ENCODE results near the gene FGGY. TPM values are rescaled to one million over a fixed set of nuclear protein-coding genes. Genes with fewer than 3 reads are reported as not detected.

Gene FGGY
- polyA plus RNA-seq, 3 donors: 22.8 to 26.2 (median 26.1) TPM

DNA sequence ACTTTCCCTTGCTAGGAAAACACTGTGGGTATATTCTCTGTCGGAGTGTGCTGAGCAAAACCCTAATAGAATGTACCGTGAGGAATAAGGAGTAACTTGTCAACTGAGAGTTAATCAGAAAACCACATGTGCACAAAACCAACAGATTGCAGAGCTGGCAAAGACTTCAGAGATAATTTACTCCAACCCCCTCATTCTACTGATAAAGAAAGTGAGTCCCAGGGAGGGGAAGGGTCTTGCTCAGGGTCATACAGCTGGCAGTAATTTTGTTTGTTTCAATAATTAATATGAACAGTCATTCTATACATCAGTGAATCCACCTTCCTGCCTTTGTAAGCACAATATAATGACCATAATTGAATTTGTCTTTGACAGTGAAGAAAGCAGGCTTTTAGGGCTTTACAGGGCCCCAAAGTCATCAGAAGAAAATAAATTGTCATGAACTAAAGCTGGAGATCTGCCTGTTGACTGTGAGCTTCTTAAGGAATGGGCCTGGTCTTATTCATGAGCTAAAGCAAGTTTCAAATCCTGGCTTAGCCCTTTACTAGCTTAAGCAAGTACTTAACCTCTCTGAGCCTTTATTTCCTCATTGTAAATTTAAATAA, 450.6 kb downstream of the FGGY start:
- no peak for DNase-seq (ENCODE audit: low read depth in 3 of 3, low spot score in 2 of 3)

DNA sequence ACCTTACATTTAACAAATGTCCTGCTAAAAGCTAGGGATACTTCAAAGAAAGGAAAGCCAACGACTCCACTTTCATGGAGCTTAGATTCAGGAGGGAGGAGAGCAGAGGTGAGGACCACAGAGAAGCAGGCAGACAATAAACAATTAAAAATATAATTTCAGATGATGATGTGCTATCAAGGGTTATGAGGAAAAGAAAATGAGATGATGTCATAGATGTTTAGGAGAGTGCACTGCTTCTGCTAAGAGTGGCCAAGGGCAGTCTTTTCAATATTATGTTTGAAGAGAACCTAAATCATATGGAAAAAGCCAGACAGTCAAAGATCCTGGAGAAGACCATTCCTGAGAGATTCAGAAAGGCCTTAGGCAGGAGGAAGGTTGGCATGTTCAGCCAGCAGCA, 451.2 kb downstream of the FGGY start:
- DNase-seq (ENCODE audit: low read depth in 3 of 3, low spot score in 2 of 3): no peak

DNA sequence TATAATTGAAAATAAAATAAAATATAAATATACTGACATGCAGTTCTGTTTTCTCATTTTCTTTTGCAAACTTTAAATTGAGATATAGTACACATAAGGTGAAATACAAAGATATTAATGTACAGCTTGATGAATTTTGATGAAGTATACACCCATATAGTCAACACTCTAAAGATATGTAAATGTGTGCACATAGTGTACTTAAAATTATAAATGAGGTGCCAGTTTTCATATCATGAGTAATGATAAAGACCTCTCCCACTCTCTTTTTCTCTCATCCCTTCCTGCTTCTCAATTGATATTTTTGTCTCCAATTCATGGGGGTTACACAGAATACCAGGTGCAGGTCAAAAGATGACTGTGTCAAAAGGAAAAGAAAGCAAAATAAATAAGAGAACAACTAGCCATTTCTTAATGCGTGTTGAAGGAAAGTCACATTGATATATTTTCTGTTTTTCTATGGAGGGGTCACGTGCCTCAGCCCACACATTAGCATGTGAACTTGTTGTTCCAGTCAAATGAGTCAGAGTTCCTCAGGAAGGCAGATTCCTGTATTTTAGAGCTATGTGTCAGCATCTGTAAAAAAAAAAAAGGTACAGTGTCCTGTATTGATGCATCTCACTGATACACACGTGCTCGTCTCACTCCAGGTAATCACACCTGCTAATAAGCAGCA, 453.6 kb downstream of the FGGY start:
- DNase-seq (ENCODE audit: low read depth in 3 of 3, low spot score in 2 of 3): no peak

DNA sequence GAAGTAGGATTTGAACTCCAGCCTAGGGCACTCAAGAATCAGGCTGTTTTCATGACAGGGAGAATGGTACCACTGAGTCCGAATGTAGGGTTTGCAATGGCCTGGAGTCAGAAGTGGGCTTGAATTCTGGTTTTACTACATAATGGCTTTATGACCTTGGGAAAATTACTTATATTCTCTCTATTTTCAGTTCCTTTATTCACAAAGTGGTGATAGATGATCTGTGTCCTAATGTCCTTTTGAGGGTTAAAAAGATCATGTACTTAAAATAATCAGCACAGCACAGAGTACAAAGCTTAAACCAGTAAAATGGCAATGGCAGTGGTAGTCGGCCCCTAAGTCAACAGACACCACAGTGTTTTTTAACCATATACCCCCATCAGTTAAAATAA, 454.1 kb downstream of the FGGY start:
- DNase-seq (ENCODE audit: low read depth in 3 of 3, low spot score in 2 of 3): no peak

DNA sequence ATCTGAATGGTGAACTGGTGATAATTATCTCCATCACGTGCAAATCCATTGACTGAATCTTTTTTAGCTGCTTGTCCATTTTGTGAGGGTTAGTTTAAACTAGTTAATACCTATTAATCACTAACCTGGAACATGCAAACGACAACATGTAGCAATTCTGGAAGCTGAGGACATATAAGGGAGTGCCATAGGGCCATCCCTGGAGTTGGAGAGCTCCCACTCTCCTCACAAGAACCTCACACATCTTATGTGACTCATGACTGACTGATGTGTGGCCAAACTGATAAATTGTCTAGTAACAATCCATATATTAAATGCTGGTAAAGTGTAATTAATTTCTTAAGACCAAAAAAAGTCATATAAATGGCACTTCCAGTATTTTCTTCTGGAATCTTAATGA, 454.9 kb downstream of the FGGY start:
- no peak for DNase-seq (ENCODE audit: low read depth in 3 of 3, low spot score in 2 of 3)

DNA sequence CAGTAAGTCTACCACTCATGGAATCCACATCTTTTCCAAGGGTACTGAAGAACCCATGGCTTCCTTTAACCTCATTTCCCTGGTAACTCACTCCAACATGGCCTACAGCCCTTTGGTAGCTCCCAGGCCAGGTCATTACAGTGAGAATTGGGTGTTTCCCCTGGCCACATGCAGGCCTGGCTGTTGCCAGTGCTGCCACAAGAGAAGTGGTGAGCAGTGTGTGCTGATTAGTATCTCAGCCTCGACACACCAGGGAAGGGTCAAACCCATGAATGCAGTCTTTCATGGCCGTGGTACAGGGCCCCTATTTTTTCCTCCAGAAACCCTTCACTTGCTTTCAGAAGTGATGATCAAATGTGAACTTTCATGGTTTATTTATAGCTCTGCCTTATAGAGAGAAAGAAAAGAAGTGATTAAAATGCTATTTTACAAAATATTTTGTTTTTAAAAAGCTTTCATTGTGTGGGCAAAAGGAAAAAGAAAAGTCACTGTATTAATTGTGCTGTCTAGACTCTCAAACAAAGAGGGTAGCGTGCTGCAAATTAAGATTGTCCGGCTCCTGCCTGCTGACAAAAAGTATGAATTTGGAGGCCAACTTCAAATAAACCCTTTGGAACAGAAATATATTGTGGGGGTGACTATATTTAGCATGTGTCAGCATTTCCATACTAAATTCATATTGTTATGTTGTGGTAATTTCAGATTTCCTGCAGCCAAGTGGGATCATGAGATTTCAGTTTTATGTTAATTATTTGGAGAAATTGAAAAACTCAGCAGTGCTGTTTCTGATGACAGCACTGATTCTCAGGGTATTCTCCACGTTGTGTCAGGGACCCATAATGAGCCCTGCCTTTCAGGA, 455.9 kb downstream of the FGGY start:
- DNase-seq (ENCODE audit: low read depth in 3 of 3, low spot score in 2 of 3): no peak

DNA sequence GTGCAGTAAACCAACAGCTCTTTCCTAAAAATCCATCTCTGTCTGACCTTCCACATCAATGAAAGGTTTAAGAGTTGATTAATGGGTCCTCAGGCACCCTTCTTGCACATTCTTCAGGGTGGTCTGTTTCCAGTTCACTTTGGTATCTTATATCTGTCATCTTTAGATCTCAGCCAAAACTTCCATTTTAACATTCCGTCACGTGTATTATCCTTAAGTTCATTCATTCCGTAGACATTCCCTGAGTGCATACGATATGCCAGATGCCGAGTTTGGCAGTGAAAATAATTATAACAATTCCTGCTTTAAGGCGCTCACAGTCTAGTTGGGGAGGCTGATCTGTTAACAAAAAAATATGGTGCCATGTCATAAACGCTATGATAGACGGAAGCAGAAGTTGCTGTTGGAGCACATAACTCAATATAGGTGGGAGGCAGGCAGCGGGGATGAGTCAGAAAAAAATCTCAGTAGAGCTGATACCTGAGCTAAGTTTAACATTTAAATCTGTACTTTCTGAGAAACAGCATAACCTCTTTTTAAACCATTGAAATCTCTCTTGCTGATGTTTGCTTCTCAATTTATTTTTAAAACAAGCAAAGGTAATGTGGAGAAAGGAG, 458.3 kb downstream of the FGGY start:
- DNase-seq (ENCODE audit: low read depth in 3 of 3, low spot score in 2 of 3): no peak

DNA sequence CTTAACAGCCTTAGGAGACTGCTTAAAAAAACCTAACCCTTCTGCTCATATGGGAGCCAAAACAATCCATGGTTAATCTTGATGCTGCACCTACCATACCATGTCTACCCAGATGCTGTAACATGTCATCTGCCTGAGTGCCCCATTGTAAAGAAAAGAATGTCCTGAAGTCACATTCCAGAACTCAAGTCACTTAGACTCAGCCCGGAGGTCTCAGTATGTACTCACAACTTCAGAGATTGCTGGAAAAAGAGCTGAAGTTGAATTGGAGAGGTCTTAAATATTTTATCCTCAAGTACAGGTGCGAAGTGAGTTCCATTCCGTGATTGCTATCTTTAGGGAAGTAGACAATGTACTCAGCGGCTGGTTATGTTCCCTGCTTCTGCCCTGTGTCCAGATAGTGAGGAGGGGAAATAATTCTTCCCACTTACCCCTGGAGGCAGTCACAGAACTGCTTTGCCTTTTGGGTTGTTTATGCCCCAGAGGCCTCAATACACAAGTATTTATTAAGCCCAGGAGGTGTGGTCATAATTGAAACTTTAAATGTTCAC, 460.4 kb downstream of the FGGY start:
- DNase-seq (ENCODE audit: low read depth in 3 of 3, low spot score in 2 of 3): no peak

DNA sequence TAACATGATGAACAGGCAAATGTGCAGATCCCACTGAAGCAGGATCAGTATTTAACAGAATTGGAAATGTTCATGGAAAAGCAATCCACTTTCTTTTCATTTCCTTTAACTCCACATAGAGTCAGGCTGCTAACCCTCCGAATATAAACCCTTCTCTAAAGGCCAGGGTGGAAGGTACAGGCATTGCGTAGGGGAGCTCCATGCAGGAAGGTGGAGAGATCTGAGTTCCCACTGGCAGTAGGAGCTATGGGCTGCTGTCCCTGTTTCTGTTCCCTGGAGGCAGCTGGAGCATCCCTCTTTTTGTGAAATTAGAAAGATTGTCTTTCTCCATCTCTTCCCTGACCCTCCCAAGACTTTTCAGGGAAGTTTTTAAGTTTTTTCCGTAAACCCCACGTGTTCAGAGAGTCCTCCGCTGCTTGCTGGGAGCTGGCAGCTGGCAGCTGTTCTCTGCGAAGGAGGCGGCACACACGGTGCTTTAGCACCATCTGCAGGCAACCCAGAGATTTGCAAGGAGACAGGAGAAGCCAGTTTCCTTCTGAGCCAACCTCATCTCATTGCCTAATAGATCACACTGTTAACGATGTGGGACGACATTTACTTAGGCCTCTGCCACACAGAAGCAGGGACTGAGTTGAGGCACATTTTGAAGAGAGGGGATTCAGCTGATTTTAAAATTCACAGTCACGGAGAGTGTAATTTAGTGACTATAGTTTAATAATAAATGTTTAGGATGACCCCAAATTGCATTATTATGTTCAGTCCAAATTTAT, 462.4 kb downstream of the FGGY start:
- DNase-seq (ENCODE audit: low read depth in 3 of 3, low spot score in 2 of 3): peak; percentile 65 to 78 (median 76)

DNA sequence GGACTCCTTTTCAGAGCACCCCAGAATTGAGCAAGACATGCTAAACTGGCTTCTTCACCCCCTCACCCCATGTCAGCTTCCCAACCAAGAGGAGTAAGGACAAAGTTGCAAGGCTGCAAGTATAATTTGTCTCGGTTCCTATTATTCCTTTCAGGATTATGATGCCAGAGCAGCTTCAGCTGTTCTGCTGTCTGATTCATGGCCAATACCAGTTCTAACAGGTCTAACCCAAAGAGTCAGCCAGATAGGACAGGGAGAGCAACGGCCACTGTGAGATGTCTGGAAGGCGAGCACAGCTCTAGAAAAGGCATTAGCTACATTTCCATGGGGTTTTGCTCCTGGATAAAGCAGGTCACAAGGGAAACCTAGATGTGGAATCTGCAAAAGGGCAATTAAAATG, 464.5 kb downstream of the FGGY start:
- no peak for DNase-seq (ENCODE audit: low read depth in 3 of 3, low spot score in 2 of 3)

DNA sequence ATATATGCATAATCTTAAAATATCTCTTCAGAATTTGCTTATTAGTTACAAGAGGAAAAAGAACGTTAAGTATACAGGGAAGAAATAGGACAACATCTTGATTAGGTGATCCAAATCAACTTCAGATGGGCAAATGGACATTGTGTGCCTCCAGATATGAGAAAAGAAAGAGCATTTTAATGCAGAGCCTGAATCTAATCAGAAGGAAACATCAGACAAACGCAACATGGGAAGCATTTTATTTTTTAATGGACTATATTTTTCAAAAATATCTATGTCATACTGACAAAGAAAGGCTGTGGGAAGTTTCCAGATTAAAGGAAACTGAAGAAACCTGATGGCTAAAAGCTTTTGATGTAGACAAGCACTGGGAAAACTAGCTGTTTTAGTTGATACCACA, 466.5 kb downstream of the FGGY start:
- DNase-seq (ENCODE audit: low read depth in 3 of 3, low spot score in 2 of 3): no peak

DNA sequence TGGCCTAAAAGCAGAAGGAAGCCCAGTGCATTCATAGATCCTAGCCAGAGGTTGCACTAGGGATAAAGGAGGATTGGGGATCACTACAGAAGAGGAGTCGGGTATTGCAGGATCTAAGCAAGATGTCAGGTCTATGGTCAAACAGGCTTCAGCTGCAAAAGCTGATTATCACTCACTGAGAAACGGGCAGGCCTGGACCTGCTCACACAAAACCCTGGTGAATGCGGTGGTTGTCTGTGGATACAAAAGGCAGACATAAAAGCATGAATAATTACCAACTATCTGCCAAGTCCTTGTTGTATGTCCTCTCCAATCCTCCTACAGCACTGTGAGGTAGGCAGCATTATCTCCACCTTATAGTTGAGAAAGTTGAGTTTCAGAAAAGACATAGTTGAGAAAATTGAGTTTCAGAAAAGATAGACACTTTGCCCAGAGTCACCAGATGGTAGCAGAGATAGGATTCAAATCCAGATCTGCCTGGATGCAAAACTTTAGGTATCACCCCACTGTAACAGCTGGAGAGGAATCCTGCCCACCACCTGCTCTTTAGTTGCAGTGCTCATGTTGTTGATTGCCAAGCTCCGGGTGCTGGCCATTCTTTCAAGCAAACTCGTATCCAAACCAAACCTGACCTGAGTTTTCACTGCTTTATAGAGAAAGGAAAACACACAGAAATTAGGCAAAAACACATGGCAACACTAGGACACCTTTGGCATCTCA, 468.3 kb downstream of the FGGY start:
- no peak for DNase-seq (ENCODE audit: low read depth in 3 of 3, low spot score in 2 of 3)

DNA sequence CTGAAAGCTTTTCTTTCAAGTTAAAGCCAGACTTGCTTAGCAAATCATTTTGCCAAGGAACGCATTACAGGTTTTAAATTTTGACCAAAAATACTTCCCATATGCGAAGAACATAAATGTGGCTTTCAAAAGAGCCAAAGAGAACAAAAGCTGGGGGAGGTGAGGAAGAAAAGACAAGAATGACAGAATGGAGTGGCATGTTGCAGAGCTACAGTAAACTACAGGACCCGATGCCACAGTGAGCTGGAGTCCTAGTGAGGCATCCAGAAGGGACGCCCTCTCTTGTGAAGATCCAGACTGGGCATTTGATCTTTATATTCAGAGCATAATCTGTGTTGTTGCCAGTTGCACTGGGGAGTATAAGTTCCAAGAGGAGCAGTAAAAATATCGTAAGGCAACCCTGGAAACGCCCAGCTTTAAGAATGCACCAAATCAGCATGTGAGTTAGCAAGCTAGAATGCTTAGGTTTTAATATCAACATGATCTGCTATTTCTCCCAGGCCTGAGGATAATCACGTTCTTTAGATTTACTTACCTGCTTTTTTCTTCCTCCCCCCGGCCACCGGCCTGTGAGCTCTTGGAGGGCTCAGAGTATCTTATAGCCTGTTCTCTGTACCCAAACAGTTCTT, 469.4 kb downstream of the FGGY start:
- DNase-seq (ENCODE audit: low read depth in 3 of 3, low spot score in 2 of 3): no peak

DNA sequence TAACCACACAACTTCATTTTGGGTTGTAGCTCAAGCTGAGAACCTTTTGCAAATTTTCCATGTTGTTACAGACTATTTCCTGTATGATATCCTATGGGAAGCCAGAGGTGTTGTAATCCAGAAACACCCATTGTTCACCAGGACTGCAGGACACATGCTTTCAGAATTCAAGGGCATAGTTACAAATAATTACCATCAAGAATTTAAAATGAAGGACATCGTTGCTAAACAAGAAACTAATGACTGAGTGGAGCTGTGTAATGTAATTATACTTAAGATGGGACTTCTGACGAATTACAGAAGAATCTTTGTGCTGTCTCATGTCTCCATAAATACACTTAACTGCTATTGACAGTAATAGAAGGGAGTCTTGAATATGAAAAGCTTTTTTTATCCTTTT, 470.2 kb downstream of the FGGY start:
- DNase-seq (ENCODE audit: low read depth in 3 of 3, low spot score in 2 of 3): no peak

DNA sequence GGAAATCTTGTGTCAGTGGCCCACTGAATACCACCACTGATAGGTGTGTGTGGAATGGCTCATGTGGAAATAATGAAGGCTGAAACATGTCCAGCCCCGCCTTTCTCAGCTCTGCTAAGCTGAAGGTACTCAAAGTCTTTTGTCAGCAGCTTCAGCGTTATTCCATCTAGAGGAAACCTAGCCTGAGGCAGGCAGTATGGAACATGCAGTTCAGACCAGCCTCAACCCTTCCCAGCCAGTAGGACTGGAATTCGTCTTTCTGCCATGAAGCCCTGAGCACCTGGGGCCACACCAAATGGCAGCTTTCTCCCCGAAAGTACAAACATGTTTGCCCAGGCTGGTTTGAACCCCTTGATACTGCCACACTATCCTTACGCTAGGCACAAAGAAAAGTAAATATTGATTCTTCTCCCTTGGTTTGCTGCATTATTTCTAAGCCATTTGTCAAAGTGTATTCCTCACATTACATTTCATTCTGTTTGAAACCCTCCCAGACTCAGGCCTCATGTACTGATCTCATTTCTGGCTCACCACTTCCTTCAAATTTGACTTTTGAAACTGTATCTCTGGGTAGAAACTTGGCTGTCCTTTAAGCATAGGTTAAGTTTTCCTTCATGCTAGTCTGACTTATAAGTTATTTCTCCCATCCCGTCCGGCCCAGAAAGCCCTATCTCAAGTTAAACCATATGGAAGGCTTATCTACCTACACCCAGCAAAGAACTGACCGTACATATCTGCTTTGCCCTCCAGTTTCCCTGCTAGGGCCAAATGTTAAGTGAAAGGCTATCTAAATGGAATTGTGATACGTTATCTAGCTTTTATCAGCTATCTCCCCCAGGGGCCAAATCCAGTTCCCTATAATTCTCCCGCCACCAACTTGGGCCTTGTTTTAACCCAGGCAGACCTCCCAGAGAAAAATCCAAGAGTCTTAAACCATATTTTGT, 472.2 kb downstream of the FGGY start:
- no peak for DNase-seq (ENCODE audit: low read depth in 3 of 3, low spot score in 2 of 3)

DNA sequence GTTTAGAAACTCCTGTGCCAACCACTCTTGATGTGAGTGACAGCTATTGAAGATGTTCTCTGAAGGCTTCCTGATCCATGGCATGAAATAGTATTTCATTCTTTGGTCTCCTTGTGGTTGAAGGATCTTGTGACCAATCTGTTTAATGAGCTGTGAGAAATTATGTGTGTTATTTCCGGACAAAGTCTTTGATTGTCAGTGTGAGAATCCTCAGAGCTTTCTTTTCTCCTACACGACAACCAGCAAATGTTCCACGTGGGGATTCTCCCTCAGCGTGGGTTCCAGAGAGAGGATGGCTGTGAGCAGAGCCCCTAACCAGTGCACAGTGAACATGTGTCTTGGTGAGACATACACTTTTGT, 472.8 kb downstream of the FGGY start:
- no peak for DNase-seq (ENCODE audit: low read depth in 3 of 3, low spot score in 2 of 3)

DNA sequence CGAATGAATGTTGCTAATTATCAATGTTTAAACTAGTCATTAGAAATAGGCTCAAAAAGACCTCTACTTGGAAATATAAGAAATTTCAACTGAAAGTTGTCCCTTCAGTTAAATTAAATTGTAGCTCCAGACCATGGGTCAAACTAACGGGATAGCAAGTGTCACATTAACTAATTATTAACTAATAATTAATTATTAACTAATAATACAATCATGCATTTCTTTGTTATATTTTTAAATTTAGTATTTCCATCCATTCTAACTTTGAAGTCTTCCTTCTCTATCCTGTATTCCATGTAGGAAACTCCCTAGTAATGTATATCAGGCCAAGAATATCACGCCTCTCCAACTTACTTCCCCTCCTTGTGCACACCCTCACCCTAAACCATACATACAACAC, 474.5 kb downstream of the FGGY start:
- no peak for DNase-seq (ENCODE audit: low read depth in 3 of 3, low spot score in 2 of 3)

DNA sequence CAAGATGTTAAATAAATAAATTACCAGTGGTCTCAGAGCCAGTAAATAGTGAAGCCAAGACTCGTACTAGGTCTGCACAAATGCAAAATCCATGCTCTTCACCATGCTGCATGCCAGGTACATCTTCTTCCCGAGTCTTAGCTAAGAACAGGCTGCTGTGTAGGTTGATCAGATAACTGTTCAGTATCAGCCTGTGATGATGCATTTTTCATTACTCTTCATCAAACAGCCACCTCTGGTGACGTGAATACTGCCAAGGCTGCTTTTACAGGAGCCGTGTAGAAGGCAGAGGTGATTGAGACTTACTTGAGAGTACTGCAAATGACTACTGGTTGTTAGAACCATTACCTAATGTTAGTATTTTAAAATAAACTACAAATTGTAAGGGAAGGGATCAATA, 478.6 kb downstream of the FGGY start:
- DNase-seq (ENCODE audit: low read depth in 3 of 3, low spot score in 2 of 3): no peak
